ENCODE results near the gene LYG1.
"Not testable (repeated sequence)": the region's sequence is repeated elsewhere in the genome, so short reads cannot be mapped to it uniquely, and the experiment has no call there.

LYG1 gene

GRCh38 chr2:99301097-99301496 is at the start of gene LYG1:
Gene LYG1, minus strand, starts transcription at chr2:99301197. Its CDS starts 5,527 bp downstream, at chr2:99295670.
- DNase-seq, result not testable (repeated sequence)

DNA sequence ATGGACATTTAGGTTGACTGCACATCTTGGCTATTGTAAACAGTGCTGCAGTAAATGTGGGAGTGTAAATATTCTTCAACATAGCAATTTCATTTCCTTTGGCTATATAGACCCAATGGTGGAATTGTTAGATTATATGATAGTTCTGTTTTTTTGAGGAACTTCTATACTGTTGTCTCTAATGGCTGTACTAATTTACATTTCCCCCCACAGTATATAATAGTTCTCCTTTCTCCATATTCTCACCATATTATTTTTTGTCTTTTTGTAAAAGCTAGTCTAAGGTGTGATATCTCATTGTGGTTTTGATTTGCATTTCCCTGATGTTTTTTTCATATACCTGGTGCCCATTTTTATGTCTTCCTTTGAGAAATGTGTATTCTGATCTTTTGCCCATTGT is 49.2 kb upstream of the LYG1 start:
- no peak for DNase-seq

DNA sequence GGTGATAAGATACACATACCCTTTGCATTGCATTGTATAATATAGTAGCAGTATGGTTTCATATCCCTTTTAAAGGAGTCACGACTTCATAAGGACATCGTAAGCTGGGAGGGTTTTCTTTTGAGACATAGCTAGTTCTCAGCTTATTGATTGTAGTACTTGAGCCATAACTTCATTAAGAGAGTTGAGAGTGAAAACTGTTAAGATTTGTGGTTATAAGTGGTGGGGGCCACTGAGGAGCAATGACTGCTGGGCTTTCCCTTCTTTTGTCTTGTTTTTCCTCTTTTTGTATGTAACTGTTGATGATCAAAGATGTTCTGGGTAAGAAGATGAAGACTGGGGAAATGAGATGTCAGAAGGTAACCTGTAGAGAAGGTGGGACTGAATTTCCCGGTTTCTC is 47.2 kb upstream of the LYG1 start:
- no peak for DNase-seq

- no peak for DNase-seq
Observed at GRCh38 chr2:99346218-99346617, 45.2 kb upstream of the LYG1 start.

GRCh38 chr2:99345446-99345845 is 44.4 kb upstream of the LYG1 start:
- not testable (repeated sequence) for DNase-seq

- no peak for DNase-seq
Observed at GRCh38 chr2:99342536-99342935, 41.5 kb upstream of the LYG1 start.

GRCh38 chr2:99340669-99341236 is 39.8 kb upstream of the LYG1 start:
- no peak for DNase-seq

- DNase-seq, result no peak
Observed at GRCh38 chr2:99338029-99338585, 37.1 kb upstream of the LYG1 start.

DNA sequence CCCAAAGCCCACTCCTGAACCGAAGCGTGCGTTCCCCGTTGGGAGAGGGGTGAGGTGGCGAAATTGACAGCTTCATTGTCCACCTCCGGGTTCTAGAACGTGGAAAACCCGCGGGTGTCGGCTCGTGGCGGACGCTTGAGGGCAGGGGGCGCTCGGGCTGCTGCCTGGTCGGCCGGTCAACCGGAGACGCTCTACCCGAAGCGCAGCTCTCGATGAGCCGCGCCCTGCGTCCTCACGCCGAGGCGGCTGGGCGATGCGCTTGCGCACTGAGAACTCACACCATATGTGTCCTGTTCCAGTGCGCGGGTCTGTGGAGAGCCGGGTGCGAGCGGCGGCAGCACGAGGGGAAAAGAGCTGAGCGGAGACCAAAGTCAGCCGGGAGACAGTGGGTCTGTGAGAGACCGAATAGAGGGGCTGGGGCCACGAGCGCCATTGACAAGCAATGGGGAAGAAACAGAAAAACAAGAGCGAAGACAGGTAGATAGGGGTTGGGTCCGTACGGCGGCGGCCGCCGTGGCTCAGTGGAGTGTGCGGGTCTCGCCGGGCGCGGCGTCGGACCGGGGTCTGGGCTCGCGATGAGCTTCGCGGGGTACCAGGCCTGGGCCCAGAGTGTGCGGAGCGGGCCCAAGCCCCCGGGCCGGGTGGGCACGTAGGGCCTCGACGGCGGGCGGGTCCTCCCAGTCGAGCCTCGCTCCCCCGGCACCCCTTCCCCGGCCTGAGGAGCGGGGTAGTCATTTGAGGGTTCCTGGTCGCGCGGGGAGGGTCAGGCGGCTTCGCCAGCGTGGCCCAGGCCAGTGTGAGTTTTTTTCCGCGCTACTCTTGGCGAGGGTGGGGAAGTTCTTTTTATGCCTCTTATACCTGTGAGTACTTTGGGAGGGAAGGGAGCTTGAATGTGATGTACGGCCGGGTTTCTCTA is 36.4 kb upstream of the LYG1 start, which contains the start of gene EIF5B:
TSS of gene EIF5B (plus strand) at position 277 of the 916 bp plus-strand sequence. CDS start at position 443, 166 bp downstream.
- peak; percentile 94 to 98 for DNase-seq

DNA sequence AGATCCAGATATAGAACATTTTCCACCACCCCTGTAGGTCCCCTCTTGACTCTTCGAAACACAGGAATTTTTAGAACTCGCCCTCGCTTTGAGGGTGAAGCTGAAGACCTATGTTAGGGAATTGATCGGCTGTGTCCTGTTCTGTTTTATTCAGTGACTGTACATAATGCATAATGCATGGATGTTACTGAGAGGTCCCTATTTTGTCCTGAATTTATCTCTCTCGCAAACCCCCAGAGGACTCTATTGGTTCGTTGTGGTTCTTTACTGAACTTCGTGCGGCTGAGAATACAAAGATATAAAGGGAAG is 35.8 kb upstream of the LYG1 start:
- DNase-seq, result no peak

- DNase-seq, result peak; percentile 99 to 100
Observed at GRCh38 chr2:99335911-99336803, 35.2 kb upstream of the LYG1 start, which contains the start of gene TXNDC9. Gene TXNDC9, minus strand, starts transcription at chr2:99336333. Its CDS starts 3,123 bp downstream, at chr2:99333210.

- no peak for DNase-seq
Observed at GRCh38 chr2:99325384-99325783, 24.4 kb upstream of the LYG1 start.

- not testable (repeated sequence) for DNase-seq
Observed at GRCh38 chr2:99317873-99318200, 16.8 kb upstream of the LYG1 start.

DNA sequence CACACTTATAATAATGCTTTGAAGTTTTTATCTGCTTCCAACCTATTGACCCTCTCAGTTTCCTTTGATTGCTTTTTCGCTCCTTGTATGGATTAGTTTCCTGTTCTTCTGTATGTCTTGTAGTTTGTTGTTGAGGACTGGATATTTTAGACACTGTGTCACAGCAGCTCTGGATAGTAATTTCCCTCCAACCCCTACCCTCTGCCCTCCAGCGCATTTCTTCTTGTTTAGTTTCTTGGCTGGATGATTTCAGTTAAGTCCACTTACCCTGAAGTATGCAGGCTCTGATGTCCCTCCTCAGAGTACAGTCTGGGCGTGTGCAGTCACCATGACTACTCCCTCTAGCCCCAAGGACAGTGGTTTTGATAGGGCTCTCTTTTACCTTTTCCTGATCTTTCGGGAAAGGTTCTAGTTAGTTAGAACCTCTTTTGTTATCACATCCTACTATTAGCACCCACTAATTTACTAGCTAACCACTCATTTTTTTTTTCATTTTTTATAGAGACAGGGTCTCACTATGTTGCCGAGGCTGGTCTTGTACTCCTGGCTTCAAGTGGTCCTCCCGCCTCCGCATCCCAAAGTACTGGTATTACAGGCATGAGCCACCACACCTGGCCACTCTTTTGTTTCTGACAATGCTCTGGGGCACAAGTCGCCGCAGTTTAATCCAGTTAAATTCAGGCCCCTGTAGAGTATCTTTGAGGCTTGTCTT is 16.3 kb upstream of the LYG1 start:
- DNase-seq, result no peak

DNA sequence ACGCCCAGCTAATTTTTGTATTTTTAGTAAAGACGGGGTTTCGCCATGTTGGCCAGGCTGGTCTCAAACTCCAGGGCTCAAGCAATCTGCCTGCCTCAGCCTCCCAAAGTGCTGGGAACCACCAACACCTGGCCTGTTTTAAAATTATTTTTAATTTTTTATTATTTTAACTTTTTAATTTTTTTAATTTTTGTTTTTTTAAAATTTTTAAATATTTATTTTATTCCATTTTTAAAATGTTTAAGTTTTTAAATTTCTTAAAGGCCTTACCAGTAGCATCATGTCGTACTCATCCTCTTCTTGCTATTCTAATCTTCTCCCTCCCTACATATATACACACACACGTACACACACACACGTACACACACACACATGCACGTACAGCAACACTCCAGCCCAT is 1.4 kb downstream of the LYG1 start:
- no peak for DNase-seq

GRCh38 chr2:99297994-99298393 is 3.0 kb downstream of the LYG1 start:
- no peak for DNase-seq

- DNase-seq, result no peak
Observed at GRCh38 chr2:99285526-99285925, 15.5 kb downstream of the LYG1 start.

- DNase-seq, result no peak
Observed at GRCh38 chr2:99279969-99280695, 20.9 kb downstream of the LYG1 start.

- no peak for DNase-seq
Observed at GRCh38 chr2:99278793-99279291, 22.2 kb downstream of the LYG1 start.

- DNase-seq, result not testable (repeated sequence)
Observed at GRCh38 chr2:99278195-99278765, 22.7 kb downstream of the LYG1 start.

DNA sequence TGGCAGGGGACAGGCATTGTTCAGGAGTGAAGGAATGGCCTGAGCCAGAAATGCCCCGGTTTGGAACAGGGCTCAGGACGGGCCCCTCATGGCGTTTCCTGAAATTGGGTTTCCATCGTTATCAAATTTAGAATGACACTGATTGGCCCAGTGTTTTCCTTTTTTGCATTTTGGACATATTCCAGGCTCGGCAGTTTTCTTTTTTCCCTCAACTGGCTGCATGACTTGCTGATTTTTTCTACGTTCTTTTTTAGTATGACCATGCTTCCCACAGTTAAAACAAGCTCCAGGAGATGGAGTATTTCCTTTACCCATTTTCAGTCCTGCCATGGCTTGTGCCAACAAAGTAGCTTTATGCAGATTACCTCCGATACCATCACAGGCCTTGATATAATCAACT is 25.1 kb downstream of the LYG1 start:
- DNase-seq, result no peak
